A549 (cell line): ENCODE measurements around the gene B3GNT2.

Source experiments
- CTCF ChIP-seq: fragments of >200 bp; sonication (Bioruptor Twin); formaldehyde crosslinking; IDR thresholded peaks from 3 replicates; pipeline ENCODE4 v1.5.1; 2016
- KDM1A ChIP-seq: fragments of 200-600 bp; sonication (generic); IDR thresholded peaks from 2 replicates; pipeline ENCODE4 v1.6.1; 2016; ENCODE audit warnings: low read depth, mild to moderate bottlenecking
- RCOR1 ChIP-seq: fragments of 150-350 bp; IDR thresholded peaks from 2 replicates; pipeline ENCODE4 v1.6.1; 2014; ENCODE audit warnings: antibody characterized with exemption, low read length, low read depth

- TF ChIP-seq CTCF (no peak), RCOR1 (no peak), KDM1A (no peak)
Measured at GRCh38 chr2:62227386-62228075, 31.6 kb downstream of the B3GNT2 start.
